ENCODE measurements around the gene PLA2G3.
"Not testable (repeated sequence)": the region's sequence is repeated elsewhere in the genome, so short reads cannot be mapped to it uniquely, and the experiment has no call there.

Gene PLA2G3

GRCh38 chr22:31125521-31126117 is 14.7 kb downstream of the PLA2G3 start:
- no peak for DNase-seq (ENCODE audit: low read depth)
- H3K4me3 ChIP-seq (ENCODE audit: low read depth, low read length): no peak overlapping the region

- H3K4me3 ChIP-seq (ENCODE audit: low read depth, low read length): no peak overlapping the region
- DNase-seq (ENCODE audit: low read depth): no peak
Observed at GRCh38 chr22:31124811-31125465, 15.4 kb downstream of the PLA2G3 start.

- DNase-seq (ENCODE audit: low read depth): no peak
- H3K4me3 ChIP-seq (ENCODE audit: low read depth, low read length): no peak overlapping the region
Observed at GRCh38 chr22:31124290-31124689, 16.0 kb downstream of the PLA2G3 start.

GRCh38 chr22:31123292-31123602 is 17.1 kb downstream of the PLA2G3 start:
- peak overlapping the region; percentile 34 for H3K4me3 ChIP-seq (ENCODE audit: low read depth, low read length)
- DNase-seq (ENCODE audit: low read depth): no peak

GRCh38 chr22:31122532-31123291 is 17.6 kb downstream of the PLA2G3 start, which contains the start of gene INPP5J:
Gene INPP5J (plus strand): TSS chr22:31122966. CDS start chr22:31123015, 49 bp downstream.
- no peak for DNase-seq (ENCODE audit: low read depth)
- peak within 1 kb of the TSS; percentile 34 for H3K4me3 ChIP-seq (ENCODE audit: low read depth, low read length)

- no peak for DNase-seq (ENCODE audit: low read depth)
- H3K4me3 ChIP-seq (ENCODE audit: low read depth, low read length): no peak overlapping the region
Observed at GRCh38 chr22:31122196-31122531, 18.1 kb downstream of the PLA2G3 start.

GRCh38 chr22:31121403-31121802 is 18.9 kb downstream of the PLA2G3 start:
- no peak overlapping the region for H3K4me3 ChIP-seq (ENCODE audit: low read depth, low read length)
- DNase-seq (ENCODE audit: low read depth): no peak

GRCh38 chr22:31120642-31121041 is 19.7 kb downstream of the PLA2G3 start:
- H3K4me3 ChIP-seq (ENCODE audit: low read depth, low read length): no peak overlapping the region
- DNase-seq (ENCODE audit: low read depth): no peak

GRCh38 chr22:31120230-31120629 is 20.1 kb downstream of the PLA2G3 start:
- DNase-seq (ENCODE audit: low read depth): no peak
- no peak overlapping the region for H3K4me3 ChIP-seq (ENCODE audit: low read depth, low read length)

- no peak for DNase-seq (ENCODE audit: low read depth)
- no peak overlapping the region for H3K4me3 ChIP-seq (ENCODE audit: low read depth, low read length)
Observed at GRCh38 chr22:31119026-31119717, 21.1 kb downstream of the PLA2G3 start.

GRCh38 chr22:31118046-31118820 is 22.1 kb downstream of the PLA2G3 start:
- DNase-seq (ENCODE audit: low read depth): no peak

GRCh38 chr22:31112547-31113091 is 27.7 kb downstream of the PLA2G3 start:
- not testable (repeated sequence) for DNase-seq (ENCODE audit: low read depth)

More at GRCh38 chr22:31118046-31118820, 22.1 kb downstream of the PLA2G3 start:
- no peak overlapping the region for H3K4me3 ChIP-seq (ENCODE audit: low read depth, low read length)

GRCh38 chr22:31107894-31108218 is 32.5 kb downstream of the PLA2G3 start:
- peak overlapping the region; percentile 43 for H3K4me3 ChIP-seq (ENCODE audit: low read depth, low read length)
- DNase-seq (ENCODE audit: low read depth): no peak

More at GRCh38 chr22:31112547-31113091, 27.7 kb downstream of the PLA2G3 start:
- H3K4me3 ChIP-seq (ENCODE audit: low read depth, low read length): not testable (repeated sequence)

GRCh38 chr22:31107178-31107893 is 33.0 kb downstream of the PLA2G3 start, which contains the start of gene SELENOM:
Gene SELENOM (minus strand): TSS chr22:31107568. CDS start chr22:31107505, 63 bp downstream.
- DNase-seq (ENCODE audit: low read depth): peak; percentile 94
- peak within 1 kb of the TSS; percentile 89 for H3K4me3 ChIP-seq (ENCODE audit: low read depth, low read length)

- no peak for DNase-seq (ENCODE audit: low read depth)
- H3K4me3 ChIP-seq (ENCODE audit: low read depth, low read length): peak overlapping the region; percentile 89
Observed at GRCh38 chr22:31106731-31107177, 33.6 kb downstream of the PLA2G3 start.

- DNase-seq (ENCODE audit: low read depth): no peak
- peak overlapping the region; percentile 89 for H3K4me3 ChIP-seq (ENCODE audit: low read depth, low read length)
Observed at GRCh38 chr22:31106001-31106571, 34.2 kb downstream of the PLA2G3 start.

- no peak overlapping the region for H3K4me3 ChIP-seq (ENCODE audit: low read depth, low read length)
- no peak for DNase-seq (ENCODE audit: low read depth)
Observed at GRCh38 chr22:31105282-31105929, 34.9 kb downstream of the PLA2G3 start.

- no peak overlapping the region for H3K4me3 ChIP-seq (ENCODE audit: low read depth, low read length)
- DNase-seq (ENCODE audit: low read depth): no peak
Observed at GRCh38 chr22:31104869-31105268, 35.4 kb downstream of the PLA2G3 start.
